HPDE6-E6E7 (cell line): ENCODE data around the gene SNRNP40.

Source experiments
- DNase-seq: peaks from one replicate; pipeline ENCODE4 v3.0.0; 2011; ENCODE audit warnings: missing footprints; ENCODE audit errors: extremely low spot score

SNRNP40 gene

DNA sequence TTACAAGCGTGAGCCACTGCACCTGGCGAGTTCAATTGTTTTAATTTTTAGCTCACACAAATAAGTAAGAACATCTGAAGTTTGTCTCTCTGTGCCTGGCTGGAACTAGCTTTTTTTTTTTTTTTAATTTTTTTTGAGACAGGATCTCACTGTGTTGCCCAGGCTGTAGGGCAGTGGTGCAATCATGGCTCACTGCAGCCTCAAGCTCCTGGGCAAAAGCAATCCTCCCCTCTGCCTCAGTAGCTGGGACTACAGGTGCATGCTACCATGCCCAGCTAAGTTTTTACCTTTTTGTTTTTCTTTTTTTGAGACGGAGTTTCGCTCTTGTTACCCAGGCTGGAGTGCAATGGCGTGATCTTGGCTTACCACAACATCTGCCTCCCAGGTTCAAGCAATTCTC is 64.8 kb downstream of the SNRNP40 start:
- DNase-seq: no peak

DNA sequence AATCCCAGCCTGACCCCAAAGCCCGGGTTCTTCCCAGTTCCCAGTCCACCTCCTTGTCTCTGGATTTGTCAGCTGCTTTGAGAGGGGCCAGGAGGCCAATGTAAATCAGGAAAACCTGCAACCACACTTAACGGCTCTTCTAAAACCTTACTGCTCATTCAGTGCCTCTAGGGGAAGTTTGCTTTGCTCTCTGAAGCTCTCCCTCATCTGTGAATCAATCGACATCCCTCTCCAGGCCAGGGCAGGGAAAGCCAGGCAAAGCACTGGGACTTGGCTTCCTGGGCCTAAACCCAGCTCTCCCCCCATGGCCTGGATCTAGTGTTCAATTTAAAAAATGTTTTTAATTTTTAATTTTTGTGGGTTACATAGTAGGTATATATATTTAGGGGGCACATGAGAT is 66.2 kb downstream of the SNRNP40 start:
- DNase-seq: no peak

DNA sequence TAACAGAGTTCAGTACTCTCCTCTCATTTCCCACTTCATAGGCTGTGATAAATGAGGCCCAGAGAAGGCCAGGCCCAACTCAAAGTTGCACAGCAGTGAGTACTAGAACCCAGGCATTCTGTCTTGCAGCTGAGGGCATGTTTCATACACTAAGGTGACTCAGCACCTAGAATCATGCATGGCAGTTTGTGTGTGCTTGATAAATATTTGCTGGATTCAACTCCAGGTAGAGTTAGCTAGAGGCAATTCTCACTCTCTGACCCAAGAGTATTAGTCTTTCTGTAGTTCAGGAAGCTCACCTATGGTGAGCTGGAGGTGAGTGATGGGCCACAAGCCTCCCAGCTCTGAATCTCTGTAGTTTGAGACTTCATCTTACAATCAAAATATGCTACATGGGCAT is 67.6 kb downstream of the SNRNP40 start:
- DNase-seq: no peak

DNA sequence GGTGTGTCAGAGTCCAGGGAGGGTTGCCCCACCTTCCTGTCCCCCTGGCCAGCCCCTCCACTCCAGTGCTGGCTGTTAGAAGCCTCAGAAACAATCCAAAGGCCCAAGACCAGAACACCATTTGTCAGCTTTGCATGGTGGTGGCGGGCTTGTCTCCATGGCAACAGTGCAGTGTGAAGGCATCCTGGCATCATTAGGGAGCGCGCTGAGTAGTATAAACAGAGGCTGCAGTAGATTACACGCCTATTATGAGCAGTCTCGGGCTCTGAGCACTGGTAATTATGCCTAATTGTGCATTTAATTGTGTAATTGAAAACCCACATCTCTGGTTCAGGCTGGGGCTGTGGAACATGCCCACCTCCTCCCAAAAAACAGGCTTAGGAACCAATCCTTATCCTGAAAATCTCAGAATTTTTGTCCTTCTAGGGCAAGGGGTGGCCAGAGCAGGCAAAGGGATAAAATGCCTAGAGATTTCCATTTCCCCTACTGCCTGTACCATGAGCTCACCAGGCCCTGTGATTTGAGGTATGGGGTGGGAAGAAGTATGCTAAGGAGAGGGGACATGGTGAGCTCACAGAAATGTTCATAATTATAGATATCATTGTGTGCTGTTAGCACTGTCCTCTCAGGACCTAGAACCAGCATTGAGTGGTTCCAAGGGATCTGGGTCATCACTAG is 68.6 kb downstream of the SNRNP40 start:
- DNase-seq: no peak

DNA sequence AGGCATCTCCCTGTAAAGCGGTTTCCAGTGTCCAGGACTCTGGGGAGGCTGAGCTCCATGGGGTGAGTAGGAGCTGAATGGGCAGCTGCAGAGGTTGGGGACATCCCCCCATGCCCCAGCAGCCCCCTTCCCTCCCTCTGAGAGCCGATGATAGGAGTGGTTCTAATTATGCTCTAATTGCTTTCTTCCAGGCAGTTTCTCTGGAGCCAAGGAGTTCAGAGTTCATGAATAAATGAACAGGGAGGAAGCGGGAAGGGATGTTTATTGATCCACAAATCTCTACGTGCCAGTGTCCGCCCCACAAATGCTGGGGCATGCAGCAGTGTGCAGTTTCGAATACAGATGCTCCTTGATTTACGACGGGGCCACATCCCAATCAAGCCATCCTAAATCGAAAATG is 72.5 kb downstream of the SNRNP40 start:
- DNase-seq: no peak

GRCh38 chr1:31222176-31222575 is 74.4 kb downstream of the SNRNP40 start:
- no peak for DNase-seq

GRCh38 chr1:31221072-31221471 is 75.5 kb downstream of the SNRNP40 start:
- no peak for DNase-seq

- DNase-seq: no peak
These were observed 77.1 kb downstream of the SNRNP40 start for GRCh38 chr1:31219489-31219888.

DNA sequence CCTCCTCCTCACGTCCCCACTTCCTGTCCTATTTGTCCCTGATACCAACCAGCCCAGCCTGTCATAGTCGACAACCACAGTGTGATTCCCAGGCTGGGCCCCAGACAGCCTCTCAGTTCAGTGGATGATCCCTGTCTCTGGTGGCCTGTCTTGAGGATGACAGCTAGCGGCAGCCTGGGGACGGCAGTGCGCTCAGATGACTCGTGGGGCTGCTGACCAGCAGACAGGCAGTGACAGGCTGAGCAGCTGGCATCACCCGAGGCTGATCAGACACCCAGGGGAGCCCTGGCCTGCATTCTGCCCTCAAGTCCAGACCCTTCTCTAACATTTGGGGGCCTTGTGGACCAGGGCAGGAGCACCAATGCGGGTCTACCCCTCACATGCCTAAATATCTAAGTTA is 77.9 kb downstream of the SNRNP40 start:
- no peak for DNase-seq

DNA sequence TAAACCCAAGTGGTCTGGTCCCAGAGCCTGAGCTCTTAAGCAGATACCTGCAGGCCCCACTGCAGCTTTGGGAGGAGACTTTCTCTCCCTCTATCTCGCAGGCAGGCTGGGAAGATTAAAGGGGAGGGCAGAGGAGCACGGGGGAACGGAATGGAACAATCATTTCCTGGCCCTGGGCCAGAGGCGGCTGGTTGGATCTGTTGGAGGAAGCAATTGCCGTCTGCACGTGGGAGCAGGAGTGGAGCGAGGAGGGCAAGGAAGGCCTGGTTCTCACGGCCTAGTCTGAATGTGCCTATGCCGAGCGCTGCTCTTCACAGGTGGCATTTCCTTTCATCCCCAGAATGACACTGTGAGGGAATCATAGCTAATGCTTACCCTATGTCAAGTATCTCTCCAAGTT is 80.6 kb downstream of the SNRNP40 start:
- no peak for DNase-seq

DNA sequence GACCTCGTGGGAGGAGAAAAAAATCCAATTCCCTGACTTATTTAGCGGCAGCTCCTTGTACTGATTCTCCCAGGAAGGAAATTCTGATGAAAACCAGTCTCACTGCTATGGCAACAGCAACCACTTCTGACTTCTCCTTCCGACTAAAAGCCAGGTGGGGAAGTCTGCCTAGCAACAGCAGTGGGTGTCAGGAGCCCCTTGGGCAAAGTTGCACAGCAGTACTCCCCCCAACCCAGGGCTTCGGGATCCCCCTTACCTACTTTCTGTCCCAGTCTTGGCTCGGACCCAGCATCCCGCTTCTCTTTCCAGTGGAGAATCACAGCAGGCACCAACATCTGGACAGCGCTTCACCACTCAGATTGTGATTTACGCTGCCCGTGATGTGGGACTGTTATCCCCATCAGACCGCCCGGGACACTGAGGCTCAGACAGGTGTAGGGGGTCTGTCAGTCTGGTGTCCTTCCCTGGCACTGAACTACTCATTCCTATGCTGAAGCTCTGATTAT is 81.5 kb downstream of the SNRNP40 start:
- no peak for DNase-seq

DNA sequence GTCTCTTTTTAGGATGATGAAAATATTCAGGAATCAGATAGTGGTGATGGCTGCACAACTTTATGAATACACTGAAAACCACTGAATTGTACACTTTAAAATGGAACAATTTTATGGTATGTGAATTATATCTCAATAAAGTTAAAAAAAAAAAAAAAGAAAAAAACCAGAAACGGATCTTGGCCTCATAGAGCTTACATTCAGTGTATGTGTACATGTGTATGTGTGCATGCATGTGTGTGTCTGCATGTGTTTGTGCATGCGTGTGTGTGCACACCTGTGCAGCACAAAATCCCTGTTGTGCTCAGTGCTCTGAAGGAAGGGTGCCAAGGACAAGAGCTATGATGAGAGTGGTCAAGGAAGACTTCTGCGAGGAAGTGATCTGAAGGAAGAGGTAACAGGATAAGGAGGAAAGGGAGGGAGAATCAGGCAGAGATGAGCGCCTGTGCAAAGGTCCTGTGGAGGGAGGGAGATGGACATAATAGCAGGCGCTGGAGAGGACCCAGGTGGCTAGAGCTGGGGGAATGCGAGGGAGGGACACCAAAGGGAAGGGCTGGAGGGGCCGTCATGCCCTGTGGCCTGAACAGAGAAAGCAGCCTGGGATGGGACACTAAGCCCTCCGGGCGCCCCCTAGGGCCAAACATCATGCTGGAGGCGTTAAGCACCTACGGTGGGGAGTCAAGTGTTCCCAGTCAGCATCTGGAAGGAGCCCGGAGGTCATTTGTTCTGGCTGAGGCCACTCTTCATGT is 82.1 kb downstream of the SNRNP40 start:
- DNase-seq: no peak
